ENCODE results near the gene KCP.

GRCh38 chr7:128906766-128907559 is 3.5 kb downstream of the KCP start:
- no peak for TF ChIP-seq CTCF (IDR thresholded peaks at IDR 0.05)
- TF ChIP-seq POLR2A (IDR thresholded peaks at IDR 0.05) = no peak
